OCI-LY3 (cell line): ENCODE measurements around the gene STRA6.

ENCODE experiments used
- CTCF ChIP-seq: fragments of 200-600, 300-600 bp; sonication (generic); IDR thresholded peaks from 2 replicates; pipeline ENCODE4 v1.5.1; 2014; ENCODE audit warnings: antibody characterized with exemption, low read length, low read depth
- EZH2phosphoT487 ChIP-seq: fragments of 200-600 bp; shearing (Covaris generic); IDR thresholded peaks from 2 replicates; pipeline ENCODE4 v1.6.1; 2018; ENCODE audit warnings: antibody characterized with exemption, mixed run types, low read depth

GRCh38 chr15:74235962-74236361 is 33.4 kb upstream of the STRA6 start, which contains the start of gene CCDC33:
- TF ChIP-seq CTCF (no peak), EZH2phosphoT487 (no peak)
